Coronary artery (tissue), 2 donors: ENCODE results near the gene PBLD.

Experiments
- DNase-seq: peaks from one replicate; pipeline ENCODE4 v3.0.0-alpha.2; 2017; ENCODE audit warnings: low spot score
- H3K27ac ChIP-seq, 2 donors: fragments of 200-600 bp; sonication (generic); one replicate each; pipeline ENCODE4 v1.5.1; 2016 to 2019
- H3K4me3 ChIP-seq: fragments of 200-600 bp; sonication (generic); 2 replicates; pipeline ENCODE4 v1.5.1; 2016; ENCODE audit warnings: mild to moderate bottlenecking, moderate library complexity
- TF ChIP-seq, protein P1 (sequence below): fragments of 200-600 bp; sonication (generic); IDR thresholded peaks from one replicate; pipeline ENCODE4 v1.5.1; 2019; ENCODE audit warnings: antibody characterized with exemption

Gene PBLD

GRCh38 chr10:68275600-68276126, 57.1 kb downstream of the PBLD start:
- TF ChIP-seq, protein P1, sequence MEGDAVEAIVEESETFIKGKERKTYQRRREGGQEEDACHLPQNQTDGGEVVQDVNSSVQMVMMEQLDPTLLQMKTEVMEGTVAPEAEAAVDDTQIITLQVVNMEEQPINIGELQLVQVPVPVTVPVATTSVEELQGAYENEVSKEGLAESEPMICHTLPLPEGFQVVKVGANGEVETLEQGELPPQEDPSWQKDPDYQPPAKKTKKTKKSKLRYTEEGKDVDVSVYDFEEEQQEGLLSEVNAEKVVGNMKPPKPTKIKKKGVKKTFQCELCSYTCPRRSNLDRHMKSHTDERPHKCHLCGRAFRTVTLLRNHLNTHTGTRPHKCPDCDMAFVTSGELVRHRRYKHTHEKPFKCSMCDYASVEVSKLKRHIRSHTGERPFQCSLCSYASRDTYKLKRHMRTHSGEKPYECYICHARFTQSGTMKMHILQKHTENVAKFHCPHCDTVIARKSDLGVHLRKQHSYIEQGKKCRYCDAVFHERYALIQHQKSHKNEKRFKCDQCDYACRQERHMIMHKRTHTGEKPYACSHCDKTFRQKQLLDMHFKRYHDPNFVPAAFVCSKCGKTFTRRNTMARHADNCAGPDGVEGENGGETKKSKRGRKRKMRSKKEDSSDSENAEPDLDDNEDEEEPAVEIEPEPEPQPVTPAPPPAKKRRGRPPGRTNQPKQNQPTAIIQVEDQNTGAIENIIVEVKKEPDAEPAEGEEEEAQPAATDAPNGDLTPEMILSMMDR: no peak
- Histone ChIP-seq H3K27ac (no peak overlapping the region), H3K4me3 (no peak overlapping the region)
- no peak for DNase-seq

GRCh38 chr10:68272833-68273232, 59.9 kb downstream of the PBLD start:
- no peak overlapping the region for H3K4me3 ChIP-seq
- TF ChIP-seq, protein P1: no peak
- no peak overlapping the region for H3K27ac ChIP-seq
- DNase-seq: no peak

DNA sequence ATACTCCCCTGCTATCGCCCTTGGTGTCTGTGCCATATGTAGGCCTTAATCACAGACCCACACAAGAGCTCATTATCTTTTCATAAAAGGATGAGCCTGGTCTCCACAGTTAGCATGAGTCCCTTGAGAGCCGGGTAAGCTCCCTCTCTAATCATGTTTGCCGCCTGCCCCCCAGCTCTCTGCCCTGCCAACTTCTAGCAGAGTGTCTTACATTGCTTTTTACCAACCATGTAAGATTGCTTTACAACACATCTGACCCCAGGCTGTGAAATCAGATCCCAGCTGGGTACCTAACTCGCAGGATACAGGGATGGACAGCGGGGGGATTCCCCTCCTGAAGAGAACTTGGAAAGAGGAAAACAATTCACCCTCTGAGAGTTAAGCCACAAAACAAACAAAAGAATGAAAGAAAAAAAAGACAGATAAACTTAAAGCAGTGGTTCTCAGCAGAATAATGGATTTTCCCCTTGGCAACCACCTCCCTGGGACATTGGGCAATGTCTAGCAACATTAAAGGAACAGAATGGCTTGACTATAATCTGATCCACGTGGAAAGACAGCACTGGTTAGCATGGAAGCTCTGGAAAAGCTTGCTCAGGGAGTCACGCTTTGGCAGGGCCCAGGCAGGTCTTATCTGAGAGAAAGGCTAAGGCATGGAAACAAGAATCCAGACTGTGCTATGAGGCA, 61.4 kb downstream of the PBLD start:
- no peak overlapping the region for H3K27ac ChIP-seq

GRCh38 chr10:68269562-68270290, 63.0 kb downstream of the PBLD start:
- TF ChIP-seq, protein P1: no peak
- no peak overlapping the region for H3K4me3 ChIP-seq
- H3K27ac ChIP-seq: no peak overlapping the region
- no peak for DNase-seq

More for the DNA sequence above, 61.4 kb downstream of the PBLD start:
- no peak overlapping the region for H3K4me3 ChIP-seq
- DNase-seq: no peak
- TF ChIP-seq, protein P1: no peak

DNA sequence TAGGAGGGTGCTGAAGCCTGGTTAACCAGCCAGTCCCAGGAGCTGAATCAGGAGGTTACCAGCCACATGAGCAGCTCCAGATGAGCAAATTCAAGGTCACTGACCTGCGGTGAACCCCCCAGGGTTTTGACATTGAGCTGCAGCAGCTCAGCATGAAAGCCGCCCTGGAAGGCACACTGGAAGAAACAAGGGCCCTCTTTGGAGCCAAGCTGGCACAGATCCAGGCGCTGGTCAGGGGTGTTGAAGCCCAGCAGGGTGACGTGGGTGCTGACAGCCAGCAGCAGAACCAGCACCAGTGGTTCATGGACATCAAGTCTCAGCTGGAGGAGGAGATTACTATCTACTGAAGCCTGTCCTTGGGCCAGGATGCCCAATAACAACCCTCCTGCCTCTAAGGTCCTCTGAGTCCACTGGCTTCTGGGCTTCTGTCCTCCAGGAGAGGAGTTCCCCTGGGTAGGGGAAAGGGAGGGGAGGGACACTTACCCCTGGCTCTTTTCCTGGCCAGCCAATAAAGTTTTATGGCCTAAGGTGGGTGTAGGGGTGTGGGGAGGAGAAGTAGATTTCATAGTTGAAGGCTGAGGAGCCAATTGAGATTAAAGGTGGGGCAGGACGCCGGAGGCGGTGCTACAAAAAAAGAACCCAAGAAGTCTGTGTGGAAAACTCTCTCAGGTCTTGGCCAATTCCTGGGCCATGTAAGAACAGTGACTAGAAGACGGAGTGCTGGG, 71.4 kb downstream of the PBLD start:
- no peak overlapping the region for H3K27ac ChIP-seq
- no peak for DNase-seq
- H3K4me3 ChIP-seq: no peak overlapping the region
- TF ChIP-seq, protein P1: no peak

- TF ChIP-seq, protein P1: no peak
- Histone ChIP-seq H3K27ac (no peak overlapping the region), H3K4me3 (no peak overlapping the region)
- DNase-seq: no peak
Measured at GRCh38 chr10:68253346-68253745, 79.4 kb downstream of the PBLD start.
